IgD-negative memory B cell (primary cell): ENCODE data around the gene LSMEM2. TPM values are rescaled to one million over a fixed set of nuclear protein-coding genes. Genes with fewer than 3 reads are reported as not detected.
"Not testable (repeated sequence)": the region's sequence is repeated elsewhere in the genome, so short reads cannot be mapped to it uniquely, and the experiment has no call there.

Source experiments
- H3K27ac Mint-ChIP-seq, 3 donors: one replicate each; pipeline ENCODE4 v1.8.0; 2020 to 2022; ENCODE audit warnings: mild to moderate bottlenecking in 3 of 3, mixed read lengths in 3 of 3, moderate library complexity in 1 of 3
- H3K27me3 Mint-ChIP-seq: one replicate; pipeline ENCODE4 v1.8.0; 2021; ENCODE audit warnings: mixed read lengths
- H3K36me3 Mint-ChIP-seq: one replicate; pipeline ENCODE4 v1.8.0; 2020; ENCODE audit warnings: mild to moderate bottlenecking, mixed read lengths
- H3K4me1 Mint-ChIP-seq, 3 donors: one replicate each; pipeline ENCODE4 v1.8.0; 2020 to 2022; ENCODE audit warnings: mixed read lengths in 3 of 3, mild to moderate bottlenecking in 1 of 3
- H3K4me3 Mint-ChIP-seq, 4 donors: one replicate each; pipeline ENCODE4 v1.8.0; 2020 to 2022; ENCODE audit warnings: mild to moderate bottlenecking in 4 of 4, mixed read lengths in 4 of 4, moderate library complexity in 3 of 4
- H3K9me3 Mint-ChIP-seq, 3 donors: one replicate each; pipeline ENCODE4 v1.8.0; 2020 to 2021; ENCODE audit warnings: mixed read lengths in 3 of 3, mild to moderate bottlenecking in 1 of 3
- polyA plus RNA-seq: library from polyadenylated mRNA; unstranded; fragments of 300-500 nt; fragmentation: Illumina TruSeq; gene quantifications from one replicate; pipeline ENCODE4 v1.2.3, GENCODE V29; 2021

LSMEM2 gene
- polyA plus RNA-seq, 1 donor from 2014 or later, result 0.30 TPM

DNA sequence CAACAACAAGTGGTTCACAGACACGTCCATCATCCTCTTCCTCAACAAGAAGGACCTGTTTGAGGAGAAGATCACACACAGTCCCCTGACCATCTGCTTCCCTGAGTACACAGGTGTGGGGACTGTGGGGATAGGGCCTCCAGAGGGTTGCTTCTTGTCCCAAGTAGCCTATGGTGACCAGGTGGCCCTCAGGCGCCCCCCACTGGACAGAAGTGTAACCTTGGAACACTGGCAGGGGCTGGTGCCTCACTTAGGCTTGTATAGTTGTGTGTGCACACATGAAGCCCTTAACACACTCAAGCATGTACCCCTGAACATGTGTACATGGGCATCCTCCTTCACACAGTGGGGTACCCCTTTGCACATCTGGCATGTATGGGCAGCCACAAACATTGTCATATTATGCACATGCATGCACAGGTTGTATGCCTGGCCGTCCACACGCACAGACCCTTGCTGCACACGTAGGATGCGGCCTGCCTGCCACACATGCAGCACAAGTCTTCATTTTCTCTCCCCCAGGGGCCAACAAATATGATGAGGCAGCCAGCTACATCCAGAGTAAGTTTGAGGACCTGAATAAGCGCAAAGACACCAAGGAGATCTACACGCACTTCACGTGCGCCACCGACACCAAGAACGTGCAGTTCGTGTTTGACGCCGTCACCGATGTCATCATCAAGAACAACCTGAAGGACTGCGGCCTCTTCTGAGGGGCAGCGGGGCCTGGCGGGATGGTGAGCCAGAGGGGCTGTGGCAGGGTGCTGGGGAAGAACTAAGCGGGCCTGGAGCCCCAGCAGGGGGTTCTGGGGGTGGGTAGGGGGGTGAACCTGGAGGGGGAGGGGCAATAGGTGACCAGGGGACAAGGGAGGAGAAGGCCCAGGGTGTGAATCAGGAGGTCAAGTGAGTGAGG lies 21.7 kb upstream of the LSMEM2 start:
- no peaks in the 10 kb centered on the region for H3K9me3 Mint-ChIP-seq
- no peaks in the 10 kb centered on the region for H3K36me3 Mint-ChIP-seq
- no peak overlapping the region for H3K4me3 Mint-ChIP-seq

DNA sequence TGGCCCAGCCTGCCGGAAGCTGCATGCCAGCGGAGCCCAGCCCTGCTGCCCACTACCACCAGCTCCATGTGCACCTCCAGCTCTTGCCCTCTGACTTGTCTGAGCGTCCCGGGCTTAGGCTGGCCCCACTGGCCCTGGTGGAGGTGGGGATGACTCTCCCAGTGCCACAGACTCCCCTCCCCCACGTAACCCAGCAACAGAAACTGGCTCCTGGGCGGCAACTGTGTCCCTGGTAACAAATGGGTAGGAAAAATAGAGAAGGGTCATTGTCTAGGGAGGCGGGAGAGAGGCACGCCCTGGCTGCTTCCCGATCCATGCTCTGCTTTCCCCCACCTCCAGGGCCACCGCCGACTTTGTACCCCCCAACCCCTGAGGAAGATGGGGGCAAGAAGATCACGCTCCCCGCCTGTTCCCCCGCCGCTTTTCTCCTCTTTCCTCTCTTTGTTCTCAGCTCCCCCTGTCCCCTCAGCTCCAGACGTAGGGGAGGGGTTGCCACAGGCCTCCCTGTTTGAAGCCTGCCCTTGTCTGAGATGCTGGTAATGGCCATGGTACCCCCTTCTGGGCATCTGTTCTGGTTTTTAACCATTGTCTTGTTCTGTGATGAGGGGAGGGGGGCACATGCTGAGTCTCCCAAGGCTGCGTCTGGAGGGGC lies 20.7 kb upstream of the LSMEM2 start:
- H3K4me1 Mint-ChIP-seq, result peaks cover 0 to 8% (median 3%) of the 10 kb centered on the region in 3 donors
- H3K9me3 Mint-ChIP-seq, result no peaks in the 10 kb centered on the region
- no peak overlapping the region for H3K4me3 Mint-ChIP-seq
- no peaks in the 10 kb centered on the region for H3K36me3 Mint-ChIP-seq
- H3K27ac Mint-ChIP-seq, result no peak overlapping the region
- no peaks in the 10 kb centered on the region for H3K27me3 Mint-ChIP-seq

More for the DNA sequence above, 21.7 kb upstream of the LSMEM2 start:
- Mint-ChIP-seq H3K4me1 (peaks cover 0 to 8% (median 3%) of the 10 kb centered on the region in 3 donors), H3K27ac (peak overlapping the region in 2 of 3 donors; percentile 67 to 71), H3K27me3 (no peaks in the 10 kb centered on the region)

DNA sequence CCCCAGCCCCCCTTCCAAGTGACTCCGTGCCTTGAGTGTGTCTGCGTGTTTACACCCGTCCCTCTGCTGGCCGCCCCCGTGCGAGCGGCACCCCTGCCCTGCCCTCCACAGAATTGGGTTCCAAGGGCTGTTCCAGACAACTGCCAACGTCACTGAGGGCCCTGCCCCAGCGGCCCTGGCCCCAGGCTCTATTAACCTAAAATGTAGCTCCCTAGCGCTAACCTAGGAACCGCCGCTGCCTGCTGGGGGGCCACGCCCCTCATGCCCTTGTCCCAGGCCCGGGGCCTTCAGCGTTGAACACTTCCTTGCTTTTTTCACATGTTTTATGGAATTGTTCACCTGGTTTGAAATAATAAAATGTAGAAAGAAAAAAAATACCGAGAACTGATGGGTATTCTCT lies 19.9 kb upstream of the LSMEM2 start:
- Mint-ChIP-seq H3K9me3 (no peaks in the 10 kb centered on the region), H3K36me3 (no peaks in the 10 kb centered on the region), H3K27ac (peak overlapping the region in 1 of 3 donors; percentile 58), H3K4me1 (peaks cover 0 to 5% (median 3%) of the 10 kb centered on the region in 3 donors), H3K4me3 (peak overlapping the region in 1 of 4 donors; percentile 43), H3K27me3 (no peaks in the 10 kb centered on the region)

DNA sequence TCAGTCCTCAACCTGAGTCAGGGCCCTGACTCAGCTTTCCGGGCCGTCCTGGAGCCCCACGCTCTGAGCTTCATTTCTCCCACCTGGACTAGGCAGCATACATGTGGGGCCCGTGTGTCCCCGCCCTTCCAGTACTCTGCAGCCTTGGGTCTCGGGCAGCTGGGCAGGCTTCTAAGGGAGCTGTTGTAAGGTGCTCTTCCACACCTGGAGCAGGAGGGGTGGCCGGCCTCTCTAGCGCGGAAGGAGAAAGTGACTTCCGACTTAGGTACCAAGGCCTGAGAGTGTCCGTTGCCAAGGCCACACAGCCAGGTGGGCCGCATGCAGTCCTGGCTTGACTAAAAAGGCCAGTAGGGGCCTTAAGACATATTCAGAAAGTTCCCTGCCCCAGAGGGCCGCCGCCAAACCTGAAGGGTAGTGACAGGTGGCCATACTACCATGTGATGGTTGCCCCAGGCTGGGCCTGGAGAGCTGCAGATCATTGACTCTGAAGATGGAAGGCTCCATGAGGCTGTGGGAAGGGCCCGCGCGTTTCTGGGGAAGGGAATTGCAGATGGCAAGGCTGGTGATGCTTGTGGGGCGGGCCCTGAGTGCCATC lies 19.4 kb upstream of the LSMEM2 start:
- no peaks in the 10 kb centered on the region for H3K36me3 Mint-ChIP-seq
- peak overlapping the region in 3 of 4 donors; percentile 56 to 84 (median 58) for H3K4me3 Mint-ChIP-seq
- H3K27me3 Mint-ChIP-seq, result no peaks in the 10 kb centered on the region
- H3K9me3 Mint-ChIP-seq, result no peaks in the 10 kb centered on the region
- H3K27ac Mint-ChIP-seq, result peak overlapping the region in 2 of 3 donors; percentile 46 to 58
- H3K4me1 Mint-ChIP-seq, result peaks cover 0 to 5% (median 3%) of the 10 kb centered on the region in 3 donors

DNA sequence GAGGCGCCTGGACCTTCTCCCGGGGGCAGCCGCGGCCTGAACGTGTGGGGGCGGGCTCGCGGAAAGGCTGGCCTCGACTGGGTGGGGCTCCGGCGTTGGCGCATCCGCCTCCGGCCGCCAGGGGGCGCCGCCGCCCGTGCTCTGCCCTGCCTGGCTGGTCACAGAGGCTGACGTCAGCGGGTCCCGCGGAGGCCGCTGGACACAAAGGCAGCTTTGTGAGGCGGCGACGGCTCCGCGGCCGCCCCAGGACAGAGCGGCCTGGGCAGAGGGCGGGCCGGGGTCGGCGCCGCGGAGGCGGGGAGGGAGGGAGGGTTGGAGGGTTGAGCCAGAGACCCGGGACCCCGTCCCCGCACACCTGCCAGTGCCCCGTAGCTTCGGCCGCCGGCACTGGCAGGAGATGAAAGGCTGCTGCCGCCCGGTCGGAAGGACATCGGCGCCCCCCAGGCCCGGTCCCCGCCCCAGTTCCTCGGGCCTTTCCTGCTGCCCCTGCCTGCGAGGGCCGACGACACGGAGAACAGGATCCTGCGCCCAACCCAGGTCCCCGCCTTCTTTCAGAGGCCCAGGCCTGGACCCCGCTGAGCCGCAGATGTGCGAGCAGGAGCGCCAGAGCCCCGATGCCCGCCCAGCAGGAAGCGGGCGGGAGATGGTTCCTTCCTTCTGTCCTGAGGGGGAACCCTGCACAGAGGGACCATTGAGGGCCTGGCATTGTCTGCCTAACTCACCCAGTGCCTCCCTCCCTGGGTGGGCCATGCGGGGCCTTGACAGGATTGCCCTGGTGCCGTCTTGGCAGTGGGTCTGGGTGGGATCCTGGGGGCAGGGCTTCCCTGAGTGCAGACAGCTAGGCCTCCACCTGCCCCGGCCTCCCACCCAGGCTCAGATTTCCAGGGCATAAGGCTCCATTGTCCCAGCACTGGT lies 18.6 kb upstream of the LSMEM2 start:
- H3K9me3 Mint-ChIP-seq, result no peaks in the 10 kb centered on the region
- H3K4me1 Mint-ChIP-seq, result peaks cover 0 to 3% (median 3%) of the 10 kb centered on the region in 3 donors
- H3K27me3 Mint-ChIP-seq, result no peaks in the 10 kb centered on the region
- peak overlapping the region in 3 of 4 donors; percentile 57 to 84 (median 78) for H3K4me3 Mint-ChIP-seq
- H3K27ac Mint-ChIP-seq, result peak overlapping the region in 2 of 3 donors; percentile 46 to 58
- no peaks in the 10 kb centered on the region for H3K36me3 Mint-ChIP-seq

DNA sequence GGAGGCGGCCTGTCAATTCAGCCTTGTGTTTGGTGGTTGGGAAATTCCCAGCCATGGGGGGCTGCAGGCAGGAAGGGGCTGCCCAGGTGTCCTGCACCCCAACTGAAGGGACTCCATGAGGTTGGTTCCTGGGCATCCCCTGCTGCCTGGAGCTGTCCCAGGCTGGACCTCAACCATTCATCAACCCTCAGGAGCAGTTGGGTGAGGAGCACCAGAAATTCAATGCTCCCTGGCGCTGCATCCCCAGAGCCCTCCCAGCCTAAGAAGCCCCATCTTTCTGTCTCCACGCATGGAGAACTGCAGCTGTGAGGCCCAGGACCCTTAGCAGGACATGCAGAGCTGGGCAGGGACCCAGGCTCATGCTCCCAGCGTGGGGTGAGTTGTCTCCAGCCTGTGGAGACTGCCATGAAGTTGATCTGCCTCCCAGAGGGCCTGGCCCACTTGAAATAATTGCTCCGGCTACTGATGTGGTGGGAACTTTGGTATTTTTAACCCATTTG lies 17.9 kb upstream of the LSMEM2 start:
- Mint-ChIP-seq H3K4me1 (peaks cover 0 to 3% (median 3%) of the 10 kb centered on the region in 3 donors), H3K36me3 (no peaks in the 10 kb centered on the region), H3K27me3 (no peaks in the 10 kb centered on the region), H3K9me3 (no peaks in the 10 kb centered on the region), H3K4me3 (peak overlapping the region in 2 of 4 donors; percentile 67 to 78), H3K27ac (no peak overlapping the region)

DNA sequence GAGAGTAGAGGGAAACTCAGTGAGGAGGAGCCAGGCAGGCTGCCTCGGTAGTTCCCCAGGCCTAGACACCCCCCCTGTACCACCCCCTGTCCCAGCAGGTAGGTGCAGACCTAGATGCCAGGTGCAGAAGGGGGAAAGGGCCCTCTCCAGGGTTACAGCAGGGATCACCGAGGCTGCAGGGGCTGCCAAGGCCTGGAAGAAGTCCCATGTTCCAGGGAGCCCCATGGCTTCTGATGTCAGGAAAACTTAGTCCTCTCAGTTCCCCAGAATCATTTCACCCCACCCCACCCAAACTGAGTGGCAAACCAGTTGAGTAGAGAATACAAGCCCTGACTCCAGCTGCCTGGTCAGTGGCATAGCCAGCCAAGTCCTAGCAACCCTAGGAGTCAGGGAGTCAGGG lies 17.4 kb upstream of the LSMEM2 start:
- Mint-ChIP-seq H3K4me3 (no peak overlapping the region), H3K27ac (no peak overlapping the region), H3K27me3 (no peaks in the 10 kb centered on the region), H3K36me3 (no peaks in the 10 kb centered on the region), H3K4me1 (peaks cover 0 to 3% (median 3%) of the 10 kb centered on the region in 3 donors), H3K9me3 (no peaks in the 10 kb centered on the region)

DNA sequence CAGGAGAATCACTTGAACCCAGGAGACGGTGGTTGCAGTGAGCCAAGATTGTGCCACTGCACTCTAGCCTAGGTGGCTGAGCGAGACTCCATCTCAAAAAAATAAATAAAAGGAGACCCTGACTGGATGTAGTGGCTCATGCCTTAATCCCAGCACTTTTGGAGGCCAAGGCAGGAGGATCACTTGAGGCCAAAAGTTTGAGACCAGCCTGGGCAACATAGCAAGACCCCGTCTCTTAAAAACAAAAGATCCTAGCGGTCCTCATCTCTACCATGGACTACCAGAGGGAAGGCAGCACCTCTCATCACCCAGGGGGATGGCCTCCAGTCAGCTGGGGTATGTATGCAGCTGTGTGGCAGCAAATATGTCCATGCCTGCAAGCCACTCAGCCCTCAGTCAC lies 16.7 kb upstream of the LSMEM2 start:
- not testable (repeated sequence) for H3K9me3 Mint-ChIP-seq, H3K36me3 Mint-ChIP-seq, H3K4me3 Mint-ChIP-seq, H3K27me3 Mint-ChIP-seq, H3K4me1 Mint-ChIP-seq
- peak overlapping the region in 1 of 3 donors; percentile 28 for H3K27ac Mint-ChIP-seq

DNA sequence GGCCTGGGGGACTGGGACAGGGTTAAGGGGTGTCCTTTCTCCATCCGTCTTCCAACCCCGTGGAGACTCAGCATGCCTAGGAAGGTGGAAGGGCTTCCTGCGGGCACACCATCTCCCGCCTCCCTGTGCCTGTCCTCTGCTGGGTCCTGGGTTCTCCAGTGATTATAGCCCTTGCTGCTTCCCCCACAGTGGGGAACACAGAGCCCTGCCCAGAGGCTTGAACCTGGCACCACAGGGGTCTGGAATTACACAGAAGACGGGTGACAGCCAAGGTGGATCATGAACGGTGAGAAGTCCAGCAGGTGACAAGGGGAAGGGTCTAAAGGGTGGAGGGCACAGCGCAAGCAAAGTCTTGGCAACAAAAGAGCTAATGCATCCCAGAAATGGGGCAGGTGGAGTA lies 16.1 kb upstream of the LSMEM2 start:
- H3K27me3 Mint-ChIP-seq, result peaks cover under 1% of the 10 kb centered on the region
- no peak overlapping the region for H3K4me3 Mint-ChIP-seq
- H3K27ac Mint-ChIP-seq, result peak overlapping the region in 1 of 3 donors; percentile 28
- peaks cover 0 to 3% (median 3%) of the 10 kb centered on the region in 3 donors for H3K4me1 Mint-ChIP-seq
- H3K36me3 Mint-ChIP-seq, result no peaks in the 10 kb centered on the region
- H3K9me3 Mint-ChIP-seq, result no peaks in the 10 kb centered on the region

DNA sequence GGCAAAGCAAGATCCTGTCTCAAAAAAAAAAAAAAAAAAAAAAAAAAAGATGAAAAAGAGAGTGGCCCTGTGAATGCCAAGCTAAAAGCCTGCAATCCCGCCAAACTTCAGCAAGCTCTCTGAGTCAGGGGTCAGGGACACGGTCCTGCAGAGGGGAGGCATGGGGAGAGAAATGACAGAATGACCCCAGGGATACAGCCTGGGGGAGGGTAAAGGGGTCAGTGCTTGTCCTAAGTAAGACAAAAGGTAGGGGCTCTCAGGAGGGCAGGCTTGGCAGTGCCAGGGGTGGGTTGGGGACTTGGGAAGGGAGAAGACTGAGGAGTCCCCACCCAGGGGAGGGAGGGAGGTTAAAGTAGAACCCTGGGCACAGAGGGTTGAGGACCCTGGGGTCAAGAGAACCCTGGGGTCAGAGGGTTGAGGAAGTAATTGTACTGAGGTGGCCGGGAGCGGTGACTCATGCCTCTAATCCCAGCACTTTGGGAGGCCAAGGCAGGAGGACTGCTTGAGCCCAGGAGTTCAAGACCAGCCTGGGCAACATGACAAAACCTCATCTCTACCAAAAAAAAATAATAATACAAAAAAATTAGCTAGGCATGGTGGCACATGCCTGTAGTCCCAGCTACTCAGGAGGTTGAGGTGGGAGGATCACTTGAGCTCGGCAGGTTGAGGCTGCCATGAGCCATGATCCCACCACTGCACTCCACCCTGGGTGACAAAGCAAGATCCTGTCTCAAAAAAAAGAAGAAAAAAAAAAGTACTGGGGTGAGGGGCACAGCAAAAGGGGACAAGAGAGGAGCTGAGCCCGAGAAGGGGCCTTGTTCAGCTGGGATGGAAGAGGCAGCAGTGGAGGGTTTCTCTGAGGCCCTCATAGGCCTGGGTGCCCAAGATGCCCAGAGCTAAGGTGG lies 15.2 kb upstream of the LSMEM2 start:
- Mint-ChIP-seq H3K4me3 (no peak overlapping the region), H3K4me1 (peaks cover 0 to 3% (median 3%) of the 10 kb centered on the region in 3 donors), H3K27ac (peak overlapping the region in 1 of 3 donors; percentile 53), H3K27me3 (peaks cover 2% of the 10 kb centered on the region), H3K36me3 (no peaks in the 10 kb centered on the region), H3K9me3 (no peaks in the 10 kb centered on the region)

DNA sequence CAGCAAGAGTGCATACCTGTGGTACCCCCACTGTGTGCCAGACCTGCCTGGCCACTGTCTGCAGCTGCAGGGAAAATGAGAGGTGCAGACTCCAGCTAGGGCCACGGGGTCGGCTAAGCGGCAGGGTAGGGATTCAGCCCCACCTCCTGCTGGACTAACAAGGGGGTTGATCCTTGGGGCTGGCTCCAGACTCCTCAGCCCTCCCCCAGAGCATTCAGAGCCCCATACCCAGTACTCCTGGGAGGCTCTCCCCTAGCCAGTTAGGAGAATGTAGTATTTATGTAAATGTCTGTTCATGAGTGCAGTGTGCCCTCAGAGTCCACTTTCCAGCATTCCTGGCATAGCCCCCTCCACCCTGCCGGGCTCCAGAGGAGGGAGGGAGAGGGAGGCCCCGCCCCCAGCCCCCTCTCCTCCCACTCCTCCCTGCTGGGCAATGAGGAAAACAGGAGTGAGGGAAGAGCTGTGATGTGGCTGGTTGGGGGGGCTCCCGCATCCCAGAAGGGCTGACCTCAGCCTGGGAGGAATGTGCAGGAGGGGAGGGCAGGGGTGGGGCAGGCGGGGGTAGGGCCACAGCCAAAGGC lies 14.4 kb upstream of the LSMEM2 start:
- no peaks in the 10 kb centered on the region for H3K9me3 Mint-ChIP-seq
- H3K27me3 Mint-ChIP-seq, result peaks cover 2% of the 10 kb centered on the region
- H3K4me1 Mint-ChIP-seq, result peaks cover 0 to 3% (median 3%) of the 10 kb centered on the region in 3 donors

DNA sequence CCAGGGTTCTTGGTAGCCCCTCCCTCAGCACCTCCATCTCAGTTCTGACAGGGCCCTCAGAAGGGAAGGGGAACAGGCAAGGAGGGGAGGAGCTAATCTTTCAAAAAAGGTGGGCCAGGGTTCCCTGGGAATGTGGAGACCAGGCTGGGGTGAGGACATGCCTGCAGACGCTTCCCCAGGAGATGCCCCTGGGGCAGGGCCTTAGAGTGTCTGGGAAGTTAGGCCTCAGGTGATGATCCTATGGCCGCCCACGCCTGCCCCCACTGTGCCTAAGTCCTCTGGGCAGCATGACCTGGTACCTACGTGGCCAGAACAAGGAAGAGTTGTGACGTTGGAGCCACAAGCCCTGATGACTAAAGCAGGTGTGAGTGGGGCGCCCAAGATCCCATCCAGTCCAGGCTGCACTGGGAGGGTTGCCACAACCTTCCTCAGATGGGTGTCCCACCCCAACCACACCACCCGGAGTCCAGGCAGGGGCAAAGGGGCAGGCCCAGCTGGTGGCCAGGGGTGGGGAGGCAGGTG lies 13.9 kb upstream of the LSMEM2 start:
- no peaks in the 10 kb centered on the region for H3K4me1 Mint-ChIP-seq
- no peaks in the 10 kb centered on the region for H3K36me3 Mint-ChIP-seq
- H3K27ac Mint-ChIP-seq, result no peak overlapping the region
- no peaks in the 10 kb centered on the region for H3K9me3 Mint-ChIP-seq
- no peak overlapping the region for H3K4me3 Mint-ChIP-seq
- peaks cover 2% of the 10 kb centered on the region for H3K27me3 Mint-ChIP-seq

More for the DNA sequence above, 14.4 kb upstream of the LSMEM2 start:
- Mint-ChIP-seq H3K27ac (peak overlapping the region in 1 of 3 donors; percentile 53), H3K4me3 (no peak overlapping the region), H3K36me3 (no peaks in the 10 kb centered on the region)

DNA sequence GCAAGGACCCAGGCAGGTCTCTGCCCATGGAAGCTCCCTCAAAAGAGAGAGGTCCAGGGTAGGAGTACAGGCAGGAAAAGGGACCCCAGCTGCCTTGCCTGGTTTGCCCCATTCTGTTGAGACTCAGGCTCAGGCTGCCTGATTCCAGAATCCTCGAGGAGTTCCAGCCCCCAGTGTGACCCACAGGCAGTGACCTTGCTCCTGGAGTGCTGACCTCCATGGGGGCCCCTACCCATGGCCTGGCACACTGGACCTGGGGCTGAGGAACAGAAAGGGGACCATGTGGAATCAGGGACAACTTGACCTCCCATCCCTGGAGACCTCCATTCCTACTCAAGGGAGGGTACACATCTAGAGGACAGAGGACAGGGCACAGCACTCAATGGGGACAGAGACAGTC lies 13.3 kb upstream of the LSMEM2 start:
- no peaks in the 10 kb centered on the region for H3K36me3 Mint-ChIP-seq
- H3K4me3 Mint-ChIP-seq, result no peak overlapping the region
- no peaks in the 10 kb centered on the region for H3K4me1 Mint-ChIP-seq
- peaks cover 2% of the 10 kb centered on the region for H3K27me3 Mint-ChIP-seq
- H3K27ac Mint-ChIP-seq, result peak overlapping the region in 1 of 3 donors; percentile 35
- no peaks in the 10 kb centered on the region for H3K9me3 Mint-ChIP-seq
